Activated effector memory CD4-positive, alpha-beta T cell treated with anti-CD3 and anti-CD28 coated beads, Interleukin-2, amount 50 U/mL, for 16 hours (primary cell): ENCODE results near the gene CLEC17A.
"Not testable (repeated sequence)": the region's sequence is repeated elsewhere in the genome, so short reads cannot be mapped to it uniquely, and the experiment has no call there.

Experiments
- DNase-seq: peaks from one replicate; pipeline ENCODE4 v3.0.0-alpha.2; 2020

The CLEC17A gene

GRCh38 chr19:14584372-14584771 is 1.5 kb downstream of the CLEC17A start:
- not testable (repeated sequence) for DNase-seq

DNA sequence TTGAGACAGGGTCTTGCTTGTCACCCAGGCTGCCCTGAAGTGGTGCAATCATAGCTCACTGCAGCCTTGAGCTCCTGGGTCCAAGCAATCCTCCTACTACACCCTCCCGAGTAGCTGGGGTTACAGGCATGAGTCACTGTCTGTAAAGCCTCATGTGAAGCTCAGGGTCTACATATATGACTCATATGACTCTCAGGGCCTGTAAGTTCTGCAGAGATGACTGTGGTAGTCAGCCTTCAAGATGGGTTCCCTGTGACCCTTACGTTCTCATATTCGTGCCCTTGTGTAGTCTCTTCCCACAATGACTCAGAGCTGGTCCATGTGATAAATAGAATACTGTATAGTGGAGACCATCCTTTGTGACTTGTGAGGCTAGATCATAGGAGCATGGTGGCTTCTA is 2.3 kb downstream of the CLEC17A start:
- DNase-seq = peak; percentile 77

DNA sequence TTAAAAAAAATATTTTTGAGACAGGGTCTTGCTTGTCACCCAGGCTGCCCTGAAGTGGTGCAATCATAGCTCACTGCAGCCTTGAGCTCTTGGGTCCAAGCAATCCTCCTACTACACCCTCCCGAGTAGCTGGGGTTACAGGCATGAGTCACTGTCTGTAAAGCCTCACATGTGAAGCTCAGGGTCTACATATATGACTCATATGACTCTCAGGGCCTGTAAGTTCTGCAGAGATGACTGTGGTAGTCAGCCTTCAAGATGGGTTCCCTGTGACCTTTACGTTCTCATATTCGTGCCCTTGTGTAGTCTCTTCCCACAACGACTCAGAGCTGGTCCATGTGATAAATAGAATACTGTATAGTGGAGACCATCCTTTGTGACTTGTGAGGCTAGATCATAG is 6.5 kb downstream of the CLEC17A start:
- DNase-seq = peak; percentile 67

DNA sequence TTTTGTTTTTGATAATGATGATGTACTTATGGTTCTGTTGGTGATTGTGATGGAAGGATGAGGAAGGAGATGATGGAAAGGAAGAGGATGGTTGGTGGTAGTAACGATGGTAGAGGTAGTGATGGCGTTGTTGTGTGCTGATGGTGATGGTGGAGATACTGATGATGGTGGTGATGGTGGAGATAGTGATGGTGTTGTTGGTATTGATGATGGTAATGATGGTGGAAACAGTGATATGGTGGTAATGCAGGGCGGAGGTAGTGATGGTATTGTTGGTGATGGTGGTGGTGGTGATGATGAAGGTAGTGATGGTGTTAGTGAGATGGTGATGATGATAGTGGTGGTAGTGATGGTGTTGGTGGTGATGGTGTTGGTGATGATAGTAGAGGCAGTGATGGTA is 12.7 kb downstream of the CLEC17A start:
- DNase-seq = no peak

DNA sequence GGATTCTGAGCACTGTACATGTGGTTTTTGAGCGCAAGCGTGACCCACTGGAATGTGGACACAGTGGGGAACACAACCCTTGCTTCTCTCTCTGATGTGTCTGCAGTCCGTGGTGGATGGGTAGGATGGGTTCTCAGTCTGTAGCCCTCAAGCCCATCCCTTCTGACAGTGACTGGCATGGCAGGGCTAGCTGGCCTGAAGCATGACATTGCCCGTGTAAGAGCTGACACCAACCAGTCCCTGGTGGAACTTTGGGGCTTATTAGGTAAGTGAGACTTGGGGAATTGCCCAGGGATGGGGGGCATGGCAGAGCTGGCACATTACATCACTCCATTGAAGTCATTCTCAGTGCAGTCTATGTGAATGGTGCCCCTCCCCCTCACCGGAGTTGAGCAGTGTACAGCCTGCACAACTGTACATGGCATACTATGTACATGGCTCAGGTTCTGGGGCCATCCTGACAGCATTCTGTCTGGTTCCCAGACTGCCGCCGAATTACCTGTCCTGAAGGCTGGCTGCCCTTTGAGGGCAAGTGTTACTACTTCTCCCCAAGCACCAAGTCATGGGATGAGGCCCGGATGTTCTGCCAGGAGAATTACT is 16.8 kb downstream of the CLEC17A start:
- no peak for DNase-seq

DNA sequence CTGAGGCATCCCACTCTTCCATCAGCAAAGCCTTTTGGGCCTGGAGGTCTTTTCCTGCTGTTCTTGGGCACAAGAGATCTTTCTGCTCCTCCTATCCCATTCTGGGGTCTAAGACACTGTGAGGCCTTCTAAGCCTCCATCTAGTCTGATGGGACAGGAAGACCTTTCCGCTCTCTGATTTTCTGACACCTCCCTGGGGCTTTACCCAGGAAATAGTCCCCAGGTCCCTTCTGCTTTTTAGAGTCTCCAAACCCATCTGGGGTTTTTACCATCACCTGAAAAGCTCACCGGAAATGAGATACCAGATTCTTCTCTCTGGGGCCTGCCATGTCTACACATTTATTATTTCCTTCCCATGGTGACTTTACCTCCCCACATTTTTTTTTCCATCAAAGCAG is 21.1 kb downstream of the CLEC17A start:
- DNase-seq = no peak

GRCh38 chr19:14606627-14607026 is 23.7 kb downstream of the CLEC17A start:
- no peak for DNase-seq

- no peak for DNase-seq
Observed at GRCh38 chr19:14611051-14611450, 28.2 kb downstream of the CLEC17A start.

- not testable (repeated sequence) for DNase-seq
Observed at GRCh38 chr19:14612242-14612641, 29.4 kb downstream of the CLEC17A start.

DNA sequence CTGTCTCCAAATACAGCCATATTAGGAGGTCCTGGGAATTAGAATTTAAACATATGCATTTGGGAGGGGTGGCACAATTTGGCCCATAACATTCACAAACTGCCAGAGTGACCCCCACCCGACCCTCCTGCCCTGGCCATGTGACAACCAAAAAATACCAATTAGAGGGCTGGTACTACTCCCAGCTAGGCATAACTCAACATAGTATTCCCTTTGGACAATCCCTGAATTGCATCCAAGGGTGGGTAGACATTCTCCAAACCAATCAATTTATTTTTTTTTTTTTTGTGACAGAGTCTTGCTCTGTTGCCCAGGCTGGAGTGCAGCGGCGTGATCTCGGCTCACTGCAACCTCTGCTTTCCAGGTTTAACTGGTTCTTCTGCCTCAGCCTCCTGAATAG is 29.8 kb downstream of the CLEC17A start:
- DNase-seq = no peak

- DNase-seq = not testable (repeated sequence)
Observed at GRCh38 chr19:14613399-14614098, 30.7 kb downstream of the CLEC17A start.

GRCh38 chr19:14614099-14614412 is 31.2 kb downstream of the CLEC17A start:
- no peak for DNase-seq

- no peak for DNase-seq
Observed at GRCh38 chr19:14615623-14616022, 32.7 kb downstream of the CLEC17A start.

- DNase-seq = no peak
Observed at GRCh38 chr19:14616407-14616806, 33.5 kb downstream of the CLEC17A start.

- no peak for DNase-seq
Observed at GRCh38 chr19:14619404-14619803, 36.5 kb downstream of the CLEC17A start.

- not testable (repeated sequence) for DNase-seq
Observed at GRCh38 chr19:14624491-14624890, 41.6 kb downstream of the CLEC17A start.

GRCh38 chr19:14629557-14629956 is 46.7 kb downstream of the CLEC17A start:
- no peak for DNase-seq

DNA sequence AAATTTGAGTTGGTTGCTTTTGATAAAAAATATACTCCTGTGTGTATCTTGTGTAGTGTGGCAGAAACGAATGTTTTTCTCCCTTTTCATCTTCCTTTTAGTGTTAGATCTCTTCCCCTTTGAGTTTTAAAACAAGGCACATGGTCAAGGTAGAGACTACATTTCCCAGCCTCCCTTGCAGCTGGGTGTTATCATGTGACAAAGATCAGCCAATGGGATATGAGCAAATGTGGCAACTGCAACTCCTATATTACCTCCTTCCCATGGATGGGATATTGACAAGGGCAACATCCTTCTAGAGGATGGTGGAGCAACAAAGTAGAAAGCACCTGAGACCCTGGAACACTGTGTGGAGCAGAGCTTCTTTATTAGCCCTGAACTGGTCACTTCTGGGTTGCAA is 49.4 kb downstream of the CLEC17A start:
- no peak for DNase-seq

DNA sequence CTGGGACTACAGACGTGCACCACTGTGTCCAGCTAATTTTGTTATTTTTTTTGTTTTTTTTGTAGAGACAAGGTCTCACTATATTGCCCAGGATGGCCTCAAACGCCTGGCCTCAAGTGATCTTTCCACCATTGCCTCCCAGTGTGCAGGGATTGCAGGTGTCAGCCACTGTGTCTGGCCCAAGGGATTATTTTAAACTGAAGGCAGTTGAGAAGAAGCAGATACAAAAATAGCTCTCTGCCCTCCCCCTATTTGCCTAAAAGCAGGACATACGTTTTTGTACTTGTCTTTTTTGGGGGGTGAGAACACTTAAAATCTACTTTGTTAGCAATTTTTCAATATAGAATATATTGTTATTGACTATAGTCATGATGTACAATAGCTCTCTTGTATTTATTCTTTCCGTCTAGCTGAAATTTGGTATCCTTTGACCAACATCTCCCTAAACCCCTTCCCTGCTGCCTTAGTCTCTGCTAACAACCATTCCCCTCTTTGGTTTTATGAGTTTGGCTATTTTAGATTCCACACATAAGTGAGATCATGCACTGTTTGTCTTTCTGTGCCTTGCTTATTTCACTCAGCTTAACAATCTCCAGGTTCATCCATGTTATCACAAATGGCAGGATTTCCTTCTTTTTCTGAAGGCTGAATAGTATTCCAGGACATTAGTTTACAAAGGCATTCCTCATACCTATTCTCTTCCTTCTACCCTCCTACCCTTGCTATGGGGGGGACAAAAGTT is 56.8 kb downstream of the CLEC17A start:
- DNase-seq = no peak

DNA sequence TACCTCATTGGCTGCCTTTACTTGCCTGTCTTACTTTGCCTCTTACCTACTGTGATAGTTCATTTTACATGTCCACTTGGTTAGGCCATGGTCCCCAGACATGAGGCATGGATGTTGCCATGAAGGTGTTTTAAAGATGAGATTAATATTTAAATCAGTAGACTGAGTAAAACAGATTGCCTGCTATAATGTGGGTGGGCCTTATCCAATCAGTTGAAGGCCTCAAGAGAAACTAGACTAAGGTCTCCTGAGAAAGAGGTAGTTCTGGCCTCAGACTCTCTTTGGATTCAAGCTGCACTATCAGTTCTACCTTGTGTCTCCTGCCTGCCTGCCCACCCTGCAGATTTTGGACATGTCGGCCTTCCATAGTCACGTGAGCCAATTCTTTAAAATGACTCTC is 65.6 kb downstream of the CLEC17A start:
- no peak for DNase-seq

DNA sequence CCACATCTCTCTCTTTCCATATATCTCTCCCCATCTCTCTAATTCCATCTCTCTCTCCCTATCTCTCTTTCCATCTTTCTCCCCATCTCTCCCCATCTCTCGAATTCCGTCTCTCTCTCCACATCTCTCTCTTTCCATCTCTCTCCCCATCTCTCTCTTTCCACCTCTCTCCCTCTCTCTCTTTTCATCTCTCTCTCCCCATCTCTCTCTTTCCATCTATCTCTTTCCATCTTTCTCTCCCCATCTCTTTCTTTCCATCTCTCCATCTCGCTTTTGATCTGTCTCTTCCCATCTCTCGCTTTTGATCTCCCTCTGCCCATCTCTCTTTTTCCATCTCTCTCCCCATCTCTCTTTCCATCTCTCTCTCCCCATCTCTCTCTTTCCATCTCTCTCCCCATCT is 66.1 kb downstream of the CLEC17A start:
- no peak for DNase-seq

DNA sequence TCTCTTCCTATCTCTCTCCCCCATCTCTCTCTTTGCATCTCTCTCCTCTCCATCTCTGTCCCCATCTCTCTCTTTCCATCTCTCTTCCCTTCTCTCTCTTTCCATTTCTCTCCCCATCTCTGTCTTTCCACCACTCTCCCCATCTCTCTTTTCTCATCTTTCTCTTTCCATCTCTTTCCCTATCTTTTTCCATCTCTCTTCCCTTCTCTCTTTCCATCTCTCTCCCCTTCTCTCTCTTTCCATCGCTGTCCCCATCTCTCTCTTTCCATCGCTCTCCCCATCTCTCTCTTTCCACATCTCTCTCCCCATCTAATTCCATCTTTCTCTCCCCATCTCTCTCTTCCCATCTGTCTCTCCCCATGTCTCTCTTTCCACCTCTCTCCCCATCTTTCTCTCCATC is 67.3 kb downstream of the CLEC17A start:
- DNase-seq = no peak

DNA sequence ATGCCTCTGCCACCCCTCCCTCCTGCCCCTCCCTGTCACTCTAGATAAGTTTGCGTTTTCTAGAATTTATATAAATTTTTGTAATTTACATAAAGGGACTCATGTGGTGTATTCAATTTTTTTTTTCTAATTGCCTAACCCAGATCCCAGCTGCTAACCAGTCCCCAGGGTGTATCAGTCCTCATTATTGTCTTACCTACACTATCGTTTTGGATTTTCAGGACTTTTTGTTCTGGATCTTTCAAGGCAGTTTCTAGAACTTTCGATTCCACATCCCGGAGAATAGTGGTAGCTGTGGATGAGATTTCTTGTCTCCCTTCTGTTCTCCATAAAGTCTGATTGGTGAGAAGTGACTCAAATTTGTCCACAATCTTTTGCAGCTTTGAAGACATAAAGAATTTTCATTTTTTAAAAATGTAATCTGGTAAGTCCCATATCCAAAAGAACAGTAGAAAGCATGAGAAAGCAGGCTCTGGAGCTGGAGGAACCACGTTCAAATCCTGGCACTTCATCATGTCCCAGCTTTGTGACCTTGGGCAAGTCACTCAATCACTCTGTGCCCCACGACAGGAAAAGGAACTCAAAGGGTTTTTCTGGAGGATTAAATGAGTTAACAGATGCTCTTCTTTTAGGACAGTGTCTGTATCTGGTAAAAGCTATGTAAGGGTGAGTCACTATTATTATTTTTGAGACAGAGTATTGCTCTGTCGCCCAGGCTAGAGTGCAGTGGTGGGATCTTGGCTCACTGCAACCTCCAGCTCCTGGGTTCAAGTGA is 72.1 kb downstream of the CLEC17A start:
- DNase-seq = no peak

GRCh38 chr19:14655726-14656125 is 72.8 kb downstream of the CLEC17A start:
- no peak for DNase-seq
